Parathyroid adenoma (tissue), 2 donors: Measurements from ENCODE around the gene NUAK1.

Experiments
- H2AFZ ChIP-seq: fragments of 300-600 bp; sonication (generic); one replicate; pipeline ENCODE4 v1.7.0; 2017; ENCODE audit warnings: antibody characterized with exemption, mild to moderate bottlenecking
- H3K27ac ChIP-seq: fragments of 300-600 bp; sonication (generic); one replicate; pipeline ENCODE4 v1.7.0; 2017
- H3K27me3 ChIP-seq: fragments of 300-600 bp; sonication (generic); one replicate; pipeline ENCODE4 v1.7.0; 2017; ENCODE audit warnings: low read length; ENCODE audit not compliant: control insufficient read depth, insufficient read depth
- H3K36me3 ChIP-seq: fragments of 300-600 bp; sonication (generic); one replicate; pipeline ENCODE4 v1.7.0; 2017; ENCODE audit warnings: low read length; ENCODE audit not compliant: control insufficient read depth, insufficient read depth
- H3K4me1 ChIP-seq: fragments of 300-600 bp; sonication (generic); one replicate; pipeline ENCODE4 v1.7.0; 2017; ENCODE audit warnings: control low read depth
- H3K4me2 ChIP-seq: fragments of 300-600 bp; sonication (generic); one replicate; pipeline ENCODE4 v1.7.0; 2017; ENCODE audit warnings: low read length
- H3K4me3 ChIP-seq: fragments of 300-600 bp; sonication (generic); one replicate; pipeline ENCODE4 v1.7.0; 2017; ENCODE audit warnings: low read depth, low read length
- H3K79me2 ChIP-seq: fragments of 300-600 bp; sonication (generic); one replicate; pipeline ENCODE4 v1.7.0; 2017; ENCODE audit warnings: control low read depth
- H3K9ac ChIP-seq: fragments of 300-600 bp; sonication (generic); one replicate; pipeline ENCODE4 v1.7.0; 2017; ENCODE audit warnings: mild to moderate bottlenecking
- H3K9me3 ChIP-seq: fragments of 300-600 bp; sonication (generic); one replicate; pipeline ENCODE4 v1.7.0; 2017; ENCODE audit warnings: low read length; ENCODE audit not compliant: control insufficient read depth
- CTCF ChIP-seq: fragments of 300-600 bp; sonication (generic); IDR thresholded peaks from one replicate; pipeline ENCODE4 v1.7.0; 2017; ENCODE audit warnings: antibody characterized with exemption, mild to moderate bottlenecking
- donor health status: primary hyperparathyroidism.

NUAK1 gene

DNA sequence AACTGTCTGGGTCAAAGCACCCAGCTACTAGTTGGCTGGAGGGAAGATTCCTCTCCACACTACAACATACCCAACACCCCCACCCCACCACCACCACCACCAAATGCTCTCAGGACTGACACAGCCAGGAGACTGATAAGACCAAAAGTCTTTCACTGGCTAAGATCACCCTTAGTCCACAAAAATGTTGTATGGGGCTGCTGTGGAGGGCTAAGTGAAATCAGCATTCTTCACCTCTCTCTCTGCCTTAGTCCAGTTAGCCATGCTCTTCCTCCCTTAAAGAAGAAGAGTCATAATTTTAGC is 106.2 kb downstream of the NUAK1 start:
- H3K36me3 ChIP-seq: no peaks in the 10 kb centered on the region
- no peak for TF ChIP-seq CTCF
- H3K27me3 ChIP-seq: no peaks in the 10 kb centered on the region
- H3K4me1 ChIP-seq: no peaks in the 10 kb centered on the region
- no peak overlapping the region for H3K9ac ChIP-seq
- no peak overlapping the region for H3K27ac ChIP-seq
- no peak overlapping the region for H3K4me3 ChIP-seq
- no peak overlapping the region for H2AFZ ChIP-seq
- H3K79me2 ChIP-seq: no peaks in the 10 kb centered on the region
- no peaks in the 10 kb centered on the region for H3K9me3 ChIP-seq
- H3K4me2 ChIP-seq: no peak overlapping the region

DNA sequence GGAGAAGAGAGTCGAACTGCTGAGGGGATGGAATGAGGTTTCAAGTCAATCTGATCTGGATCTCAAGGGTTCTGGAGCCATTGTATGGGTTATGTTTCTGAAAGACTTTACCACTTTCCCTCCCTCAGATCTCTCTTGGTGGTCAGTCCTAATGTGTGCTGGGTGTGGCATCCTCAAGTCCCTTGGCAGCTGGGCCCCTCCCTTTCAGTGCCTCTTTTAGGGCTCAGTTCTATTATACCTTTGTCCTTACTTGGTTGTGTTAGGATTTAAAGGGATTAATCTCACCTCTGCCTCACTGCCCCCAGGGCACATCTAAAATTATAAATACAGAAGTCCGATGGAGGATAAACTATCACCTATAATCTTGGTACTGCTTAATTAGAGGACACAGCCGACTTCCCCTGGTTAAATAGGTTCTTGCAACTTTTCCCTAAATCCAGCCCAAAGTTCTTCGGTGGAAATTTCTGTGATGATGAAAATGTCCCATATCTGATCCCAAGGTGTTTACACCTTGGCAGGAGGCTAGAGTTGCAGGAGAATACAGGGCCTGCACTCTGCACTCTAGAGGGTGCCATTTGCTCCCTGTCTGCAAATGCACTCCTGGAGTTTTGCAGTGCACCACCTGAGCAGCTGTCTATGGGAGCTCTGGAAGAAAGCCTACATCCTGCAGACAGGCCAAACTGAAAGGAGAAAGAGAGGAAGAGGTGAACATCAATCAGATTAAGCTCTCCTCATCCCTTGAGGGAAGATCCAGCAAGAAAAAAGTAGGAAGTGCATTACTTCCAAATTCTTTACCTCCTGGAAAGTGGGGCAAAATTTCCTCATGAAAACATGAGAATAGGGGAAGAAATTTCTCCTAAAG is 106.8 kb downstream of the NUAK1 start:
- Histone ChIP-seq H3K4me3 (no peak overlapping the region), H3K79me2 (no peaks in the 10 kb centered on the region), H3K4me1 (no peaks in the 10 kb centered on the region), H2AFZ (no peak overlapping the region), H3K27me3 (no peaks in the 10 kb centered on the region), H3K9me3 (no peaks in the 10 kb centered on the region), H3K4me2 (no peak overlapping the region), H3K9ac (no peak overlapping the region), H3K36me3 (no peaks in the 10 kb centered on the region), H3K27ac (no peak overlapping the region)
- TF ChIP-seq CTCF: peak; percentile 31

- no peak for TF ChIP-seq CTCF
- no peaks in the 10 kb centered on the region for H3K4me1 ChIP-seq
- H3K9me3 ChIP-seq: no peaks in the 10 kb centered on the region
- H3K9ac ChIP-seq: no peak overlapping the region
- no peak overlapping the region for H3K27ac ChIP-seq
- H3K79me2 ChIP-seq: no peaks in the 10 kb centered on the region
- no peak overlapping the region for H3K4me2 ChIP-seq
- H3K36me3 ChIP-seq: no peaks in the 10 kb centered on the region
- peak overlapping the region; percentile 19 for H2AFZ ChIP-seq
- H3K4me3 ChIP-seq: no peak overlapping the region
- H3K27me3 ChIP-seq: no peaks in the 10 kb centered on the region
These were observed 108.3 kb downstream of the NUAK1 start for GRCh38 chr12:106030210-106031071.

DNA sequence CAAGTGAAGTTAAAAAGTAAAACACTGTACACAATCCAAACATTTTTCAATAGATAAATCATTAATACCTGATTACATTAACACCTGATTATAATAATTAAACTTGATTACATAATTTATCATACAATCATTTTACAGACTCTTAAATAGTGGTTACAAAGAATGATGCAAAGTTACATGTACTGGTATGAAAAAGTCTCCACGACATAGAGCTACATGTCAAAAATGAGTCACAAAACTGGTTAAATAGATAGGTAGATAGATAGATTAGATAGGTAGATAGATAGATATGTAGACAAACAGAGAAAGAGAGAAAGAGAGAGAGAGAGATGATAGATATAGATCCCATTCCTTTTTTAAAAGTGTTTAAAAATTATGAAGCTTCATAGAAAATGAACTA is 109.2 kb downstream of the NUAK1 start:
- no peak for TF ChIP-seq CTCF
- Histone ChIP-seq H3K4me1 (no peaks in the 10 kb centered on the region), H3K4me3 (no peak overlapping the region), H3K36me3 (no peaks in the 10 kb centered on the region), H3K27ac (no peak overlapping the region), H3K27me3 (no peaks in the 10 kb centered on the region), H3K79me2 (no peaks in the 10 kb centered on the region), H2AFZ (no peak overlapping the region), H3K9ac (no peak overlapping the region), H3K4me2 (no peak overlapping the region), H3K9me3 (no peaks in the 10 kb centered on the region)
